GM23248 (cell line): ENCODE measurements around the gene GBX1. TPM values are rescaled to one million over a fixed set of nuclear protein-coding genes. Genes with fewer than 3 reads are reported as not detected.

ENCODE experiments used
- DNase-seq: peaks from one replicate; pipeline ENCODE4 v3.0.0-alpha.2; 2015
- H2AFZ ChIP-seq: fragments of 200-600 bp; sonication (generic); 2 replicates; pipeline ENCODE4 v1.6.1; 2016; ENCODE audit warnings: antibody characterized with exemption
- H3F3A ChIP-seq: fragments of 200-600 bp; sonication (generic); 2 replicates; pipeline ENCODE4 v1.6.1; 2016; ENCODE audit warnings: mild to moderate bottlenecking, antibody characterized with exemption, mixed run types; ENCODE audit not compliant: insufficient read depth
- H3K27ac ChIP-seq: fragments of 200-600 bp; sonication (generic); 2 replicates; pipeline ENCODE4 v1.5.1; 2016; ENCODE audit warnings: mild to moderate bottlenecking
- H3K27me3 ChIP-seq: fragments of 200-600 bp; sonication (generic); replicated peaks from 2 replicates; pipeline ENCODE4 v1.6.1; 2016; ENCODE audit warnings: mild to moderate bottlenecking; ENCODE audit not compliant: insufficient read depth
- H3K36me3 ChIP-seq: fragments of 200-600 bp; sonication (generic); 2 replicates; pipeline ENCODE4 v1.6.1; 2016; ENCODE audit warnings: low read depth, mild to moderate bottlenecking
- H3K4me1 ChIP-seq: fragments of 200-600 bp; sonication (generic); 2 replicates; pipeline ENCODE4 v1.6.1; 2016; ENCODE audit warnings: mild to moderate bottlenecking; ENCODE audit not compliant: insufficient read depth
- H3K4me2 ChIP-seq: fragments of 200-600 bp; sonication (generic); one replicate; pipeline ENCODE4 v1.6.1; 2016; ENCODE audit warnings: mild to moderate bottlenecking; ENCODE audit not compliant: unreplicated experiment
- H3K4me3 ChIP-seq: fragments of 200-600 bp; sonication (generic); 2 replicates; pipeline ENCODE4 v1.5.1; 2016; ENCODE audit warnings: mild to moderate bottlenecking
- H3K79me2 ChIP-seq: fragments of 200-600 bp; sonication (generic); 2 replicates; pipeline ENCODE4 v1.6.1; 2016; ENCODE audit warnings: mild to moderate bottlenecking; ENCODE audit not compliant: insufficient read depth
- H3K9ac ChIP-seq: fragments of 200-600 bp; sonication (generic); 2 replicates; pipeline ENCODE4 v1.6.1; 2016; ENCODE audit warnings: mild to moderate bottlenecking
- H3K9me2 ChIP-seq: fragments of 200-600 bp; sonication (generic); 2 replicates; pipeline ENCODE4 v1.6.1; 2016; ENCODE audit warnings: mixed run types, mild to moderate bottlenecking, moderate library complexity; ENCODE audit not compliant: insufficient read depth
- H3K9me3 ChIP-seq: fragments of 200-600 bp; sonication (generic); one replicate; pipeline ENCODE4 v1.6.1; 2017; ENCODE audit warnings: low read depth
- H4K20me1 ChIP-seq: fragments of 200-600 bp; sonication (generic); 2 replicates; pipeline ENCODE4 v1.6.0; 2016; ENCODE audit not compliant: insufficient read depth
- EZH2 ChIP-seq: fragments of 200-600 bp; sonication (generic); IDR thresholded peaks from 2 replicates; pipeline ENCODE4 v1.6.1; 2018; ENCODE audit warnings: antibody characterized with exemption, mild to moderate bottlenecking; ENCODE audit not compliant: insufficient read depth, poor library complexity, severe bottlenecking
- EZH2phosphoT487 ChIP-seq: fragments of 200-600 bp; sonication (generic); IDR thresholded peaks from 2 replicates; pipeline ENCODE4 v1.6.1; 2018; ENCODE audit warnings: antibody characterized with exemption, moderate library complexity, mild to moderate bottlenecking, low read depth; ENCODE audit not compliant: insufficient read depth
- WGBS, 2 experiments: methylation state at CpG; one replicate each; pipeline ENCODE4 v1.1.6; 2015 to 2017; ENCODE audit warnings: low lambda C conversion rate in 2 of 2, low coverage in 1 of 2; ENCODE audit errors: missing lambda C conversion rate in 2 of 2; 5-methylcytosine and 5-hydroxymethylcytosine counted together
- in situ Hi-C: fragments of 300-500 bp; cut with MboI; formaldehyde crosslinking; loops from 2 replicates; pipeline ENCODE4 v1.15.0; 2020
- polyA plus RNA-seq: library from polyadenylated mRNA; unstranded; fragments of >200 nt; fragmentation: Nextera tagmentation; extraction: Ambion mirVana; gene quantifications from 2 replicates; pipeline ENCODE4 v1.2.1, GENCODE V29; 2016
- total RNA-seq: library from RNA; depleted of rRNA; stranded (reverse); fragments of >200 nt; shearing (Covaris generic); gene quantifications from 2 replicates; pipeline ENCODE4 v1.2.3, GENCODE V29; 2014

GBX1 gene
- total and polyA plus RNA-seq, 2 experiments from 2014 or later: not detected

GRCh38 chr7:151173386-151174245 lies 6.1 kb upstream of the GBX1 start:
- in situ Hi-C loops: no loop called here
- TF ChIP-seq EZH2: no peak
- TF ChIP-seq EZH2phosphoT487: no peak
- H2AFZ ChIP-seq: no peak overlapping the region
- H3K9ac ChIP-seq: no peak overlapping the region
- H3K4me1 ChIP-seq: no peaks in the 10 kb centered on the region
- no peaks in the 10 kb centered on the region for H4K20me1 ChIP-seq
- 56 to 58% methylated on average over 33 to 43 of the region's 43 CpGs for WGBS, 2 experiments
- H3K27me3 ChIP-seq: peaks cover 72% of the 10 kb centered on the region
- DNase-seq: no peak
- H3K79me2 ChIP-seq: no peaks in the 10 kb centered on the region
- H3K36me3 ChIP-seq: no peaks in the 10 kb centered on the region
- H3K27ac ChIP-seq: no peak overlapping the region
- H3F3A ChIP-seq: no peaks in the 10 kb centered on the region
- H3K9me2 ChIP-seq: no peaks in the 10 kb centered on the region
- H3K9me3 ChIP-seq: no peaks in the 10 kb centered on the region
- no peak overlapping the region for H3K4me3 ChIP-seq
- H3K4me2 ChIP-seq: no peak overlapping the region

GRCh38 chr7:151172273-151173141 lies 5.0 kb upstream of the GBX1 start:
- Histone ChIP-seq H3F3A (no peaks in the 10 kb centered on the region), H4K20me1 (no peaks in the 10 kb centered on the region), H3K79me2 (no peaks in the 10 kb centered on the region), H3K27ac (no peak overlapping the region), H2AFZ (no peak overlapping the region), H3K9me3 (no peaks in the 10 kb centered on the region), H3K9ac (no peak overlapping the region), H3K4me3 (no peak overlapping the region), H3K9me2 (no peaks in the 10 kb centered on the region), H3K36me3 (no peaks in the 10 kb centered on the region), H3K4me1 (no peaks in the 10 kb centered on the region), H3K27me3 (peaks cover 70% of the 10 kb centered on the region), H3K4me2 (no peak overlapping the region)
- TF ChIP-seq EZH2: no peak
- WGBS, 2 experiments: 15% methylated on average over 41 to 42 of the region's 42 CpGs
- DNase-seq: peak; percentile 73
- in situ Hi-C loops: no loop called here

- no peak for DNase-seq
- Histone ChIP-seq H3K4me2 (no peak overlapping the region), H3K27me3 (peaks cover 75% of the 10 kb centered on the region)
These were observed 1.3 kb upstream of the GBX1 start for GRCh38 chr7:151168787-151169162.

GRCh38 chr7:151168003-151168786 lies 701 bp upstream of the GBX1 start:
- in situ Hi-C loops: no loop called here
- H3K4me3 ChIP-seq: peak overlapping the region; percentile 34; the same call in 1 of the 2 replicates

More at GRCh38 chr7:151168787-151169162, 1.3 kb upstream of the GBX1 start:
- no peak overlapping the region for H3K27ac ChIP-seq
- no peak overlapping the region for H3K4me3 ChIP-seq
- no peaks in the 10 kb centered on the region for H3K36me3 ChIP-seq
- H3K4me1 ChIP-seq: no peaks in the 10 kb centered on the region
- in situ Hi-C loops: no loop called here
- TF ChIP-seq EZH2phosphoT487 (no peak), EZH2 (no peak)
- no peak overlapping the region for H2AFZ ChIP-seq
- H3K9me3 ChIP-seq: no peaks in the 10 kb centered on the region
- no peaks in the 10 kb centered on the region for H3K79me2 ChIP-seq
- no peaks in the 10 kb centered on the region for H3K9me2 ChIP-seq
- 32 to 38% methylated on average over 10 of the region's 10 CpGs for WGBS, 2 experiments
- H4K20me1 ChIP-seq: no peaks in the 10 kb centered on the region
- H3K9ac ChIP-seq: no peak overlapping the region
- no peaks in the 10 kb centered on the region for H3F3A ChIP-seq

More at GRCh38 chr7:151168003-151168786, 701 bp upstream of the GBX1 start:
- Histone ChIP-seq H3K27me3 (peaks cover 72% of the 10 kb centered on the region), H3K27ac (no peak overlapping the region), H3F3A (no peaks in the 10 kb centered on the region), H3K9me2 (no peaks in the 10 kb centered on the region), H2AFZ (0 out of 2 replicates have a peak overlapping the region, but pooled peaks have one; percentile 23), H3K9ac (no peak overlapping the region), H4K20me1 (no peaks in the 10 kb centered on the region), H3K4me1 (no peaks in the 10 kb centered on the region), H3K79me2 (no peaks in the 10 kb centered on the region), H3K9me3 (no peaks in the 10 kb centered on the region), H3K4me2 (peak overlapping the region; percentile 46), H3K36me3 (no peaks in the 10 kb centered on the region)
- whole genome bisulfite sequencing, 2 experiments: 5% methylated on average over 27 to 36 of the region's 52 CpGs
- DNase-seq: peak; percentile 37
- TF ChIP-seq EZH2phosphoT487 (0 out of 2 replicates have a peak, but pooled peaks have one; percentile 29), EZH2 (no peak)
